Renal cortical epithelial cell (primary cell): ENCODE measurements around the gene CDK15. TPM values are rescaled to one million over a fixed set of nuclear protein-coding genes. Genes with fewer than 3 reads are reported as not detected.
A peak's percentile ranks its signal among the peaks of the same experiment; 100 is the strongest.
"Not testable (repeated sequence)": the region's sequence is repeated elsewhere in the genome, so short reads cannot be mapped to it uniquely, and the experiment has no call there.

Experiments used
- DNase-seq: peaks from one replicate; pipeline ENCODE4 v3.0.0-alpha.2; 2011; ENCODE audit warnings: low read depth
- total RNA-seq: library from RNA; depleted of rRNA; stranded (reverse); fragments of >200 nt; gene quantifications from 2 replicates; pipeline ENCODE4 v1.2.3, GENCODE V29; 2014

The CDK15 gene
- total RNA-seq, 1 donor from 2014 or later: 0.55 TPM

- no peak for DNase-seq
Observed at GRCh38 chr2:201828220-201828619, 21.9 kb downstream of the CDK15 start.

- no peak for DNase-seq
Observed at GRCh38 chr2:201830666-201831065, 24.3 kb downstream of the CDK15 start.

- DNase-seq: peak; percentile 39
Observed at GRCh38 chr2:201831469-201831868, 25.1 kb downstream of the CDK15 start.

- DNase-seq: no peak
Observed at GRCh38 chr2:201833781-201834180, 27.4 kb downstream of the CDK15 start.

- DNase-seq: no peak
Observed at GRCh38 chr2:201835066-201835465, 28.7 kb downstream of the CDK15 start.

GRCh38 chr2:201837391-201837790 lies 31.1 kb downstream of the CDK15 start:
- DNase-seq: no peak

GRCh38 chr2:201837824-201838431 lies 31.6 kb downstream of the CDK15 start:
- DNase-seq: no peak

- no peak for DNase-seq
Observed at GRCh38 chr2:201839727-201840126, 33.4 kb downstream of the CDK15 start.

- no peak for DNase-seq
Observed at GRCh38 chr2:201840726-201841125, 34.4 kb downstream of the CDK15 start.

- DNase-seq: no peak
Observed at GRCh38 chr2:201842131-201842860, 36.0 kb downstream of the CDK15 start.

- not testable (repeated sequence) for DNase-seq
Observed at GRCh38 chr2:201844922-201845321, 38.6 kb downstream of the CDK15 start.

GRCh38 chr2:201847481-201847880 lies 41.1 kb downstream of the CDK15 start:
- peak; percentile 69 for DNase-seq

- no peak for DNase-seq
Observed at GRCh38 chr2:201852462-201852861, 46.1 kb downstream of the CDK15 start.

- peak; percentile 35 for DNase-seq
Observed at GRCh38 chr2:201852878-201853415, 46.6 kb downstream of the CDK15 start.

- DNase-seq: peak; percentile 94
Observed at GRCh38 chr2:201854221-201854801, 48.0 kb downstream of the CDK15 start.

GRCh38 chr2:201854841-201855240 lies 48.5 kb downstream of the CDK15 start:
- DNase-seq: peak; percentile 34

GRCh38 chr2:201855356-201855755 lies 49.0 kb downstream of the CDK15 start:
- DNase-seq: no peak

GRCh38 chr2:201857326-201857725 lies 51.0 kb downstream of the CDK15 start:
- DNase-seq: no peak

GRCh38 chr2:201858281-201859184 lies 52.2 kb downstream of the CDK15 start:
- peak; percentile 67 for DNase-seq

GRCh38 chr2:201859949-201860348 lies 53.6 kb downstream of the CDK15 start:
- DNase-seq: no peak

GRCh38 chr2:201860636-201861066 lies 54.3 kb downstream of the CDK15 start:
- peak; percentile 74 for DNase-seq

GRCh38 chr2:201862843-201863242 lies 56.5 kb downstream of the CDK15 start:
- no peak for DNase-seq
